ENCODE results near the gene RLBP1. TPM values are rescaled to one million over a fixed set of nuclear protein-coding genes. Genes with fewer than 3 reads are reported as not detected.
A peak's percentile ranks its signal among the peaks of the same experiment; 100 is the strongest.

Gene RLBP1
- total and polyA plus RNA-seq, 7 donors: 0.03 TPM; not detected in 6

- Histone ChIP-seq H3K4me1 (peaks cover 35% of the 10 kb centered on the region), H3K4me3 (no peak overlapping the region), H3K9me3 (no peaks in the 10 kb centered on the region), H3K27ac (no peak overlapping the region), H3K27me3 (ENCODE audit: insufficient read depth in 3 of 3, low read length in 2 of 3) (no peaks in the 10 kb centered on the region), H3K36me3 (ENCODE audit: insufficient read depth in 1 of 2, low read depth in 1 of 2) (peaks cover 0 to 40% of the 10 kb centered on the region in 2 donors)
- no peak for DNase-seq
- ATAC-seq: no peak
- 92 to 100% (median 99%) methylated on average over 3 of the region's 3 CpGs for WGBS, 3 donors
- TF ChIP-seq, protein P1, sequence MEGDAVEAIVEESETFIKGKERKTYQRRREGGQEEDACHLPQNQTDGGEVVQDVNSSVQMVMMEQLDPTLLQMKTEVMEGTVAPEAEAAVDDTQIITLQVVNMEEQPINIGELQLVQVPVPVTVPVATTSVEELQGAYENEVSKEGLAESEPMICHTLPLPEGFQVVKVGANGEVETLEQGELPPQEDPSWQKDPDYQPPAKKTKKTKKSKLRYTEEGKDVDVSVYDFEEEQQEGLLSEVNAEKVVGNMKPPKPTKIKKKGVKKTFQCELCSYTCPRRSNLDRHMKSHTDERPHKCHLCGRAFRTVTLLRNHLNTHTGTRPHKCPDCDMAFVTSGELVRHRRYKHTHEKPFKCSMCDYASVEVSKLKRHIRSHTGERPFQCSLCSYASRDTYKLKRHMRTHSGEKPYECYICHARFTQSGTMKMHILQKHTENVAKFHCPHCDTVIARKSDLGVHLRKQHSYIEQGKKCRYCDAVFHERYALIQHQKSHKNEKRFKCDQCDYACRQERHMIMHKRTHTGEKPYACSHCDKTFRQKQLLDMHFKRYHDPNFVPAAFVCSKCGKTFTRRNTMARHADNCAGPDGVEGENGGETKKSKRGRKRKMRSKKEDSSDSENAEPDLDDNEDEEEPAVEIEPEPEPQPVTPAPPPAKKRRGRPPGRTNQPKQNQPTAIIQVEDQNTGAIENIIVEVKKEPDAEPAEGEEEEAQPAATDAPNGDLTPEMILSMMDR (IDR thresholded peaks at IDR 0.05): no peak
- intact Hi-C loops (cut with DNase I): loop anchor here (5.0 to 10.0 kb wide), 2 partner anchors 43 to 266 kb away; no protein-coding TSS in a partner anchor
Measured at GRCh38 chr15:89170364-89170763, 51.0 kb downstream of the RLBP1 start.

- H3K4me1 ChIP-seq: peaks cover 49% of the 10 kb centered on the region
- intact Hi-C loops (cut with DNase I): loop anchor here in 1 of 2 donors (5.0 kb wide), 1 partner anchor 81 kb away; the partner anchor contains the start of gene ABHD2
- H3K27ac ChIP-seq: peak overlapping the region; percentile 84
Measured at GRCh38 chr15:89168316-89168833, 53.0 kb downstream of the RLBP1 start.

DNA sequence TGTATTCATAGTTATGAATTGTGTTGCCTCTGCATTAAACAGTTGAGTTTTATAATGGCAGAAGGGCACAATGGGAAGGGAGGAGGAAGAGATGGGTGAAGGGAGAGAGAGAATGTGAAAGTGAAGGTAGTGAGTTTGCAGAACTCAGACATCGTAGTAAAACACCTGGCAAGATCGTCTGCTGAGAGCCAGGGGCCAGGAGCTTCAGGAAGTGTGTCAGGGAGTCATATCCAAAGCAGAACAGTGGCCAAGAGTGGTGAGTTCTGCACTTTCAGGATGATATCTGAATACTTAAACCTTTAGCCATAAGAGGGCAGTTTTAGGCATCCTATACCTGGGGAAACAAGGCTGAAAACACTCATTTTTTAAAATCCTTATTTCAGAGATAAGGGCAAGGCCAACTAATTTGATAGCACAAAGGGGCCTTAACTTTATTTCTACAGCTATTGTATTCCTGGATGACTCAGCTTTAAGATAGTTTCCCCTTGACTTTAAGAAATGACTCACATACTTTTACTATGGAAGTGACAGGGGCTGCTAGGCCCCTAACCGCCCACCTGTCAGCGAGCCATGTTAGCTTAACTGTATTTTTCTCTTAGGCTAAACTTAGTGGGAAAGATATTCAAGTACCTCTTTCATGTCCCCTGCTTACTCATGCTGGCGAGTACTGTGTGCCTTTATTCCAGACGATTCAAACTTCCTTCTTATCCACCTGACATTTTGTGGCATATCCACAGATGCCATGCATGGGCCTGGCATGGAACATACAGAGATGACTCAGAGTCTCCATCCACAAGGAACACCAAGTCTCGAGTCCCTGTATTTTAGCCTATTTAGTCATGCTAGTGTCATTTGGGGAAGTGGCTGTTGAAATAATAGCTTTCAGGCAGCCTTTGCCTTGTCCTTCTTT is 53.9 kb downstream of the RLBP1 start:
- ATAC-seq (peak; percentile 86 to 89 (median 88)), DNase-seq (peak; percentile 46 to 71)
- H3K36me3 ChIP-seq (ENCODE audit: insufficient read depth in 1 of 2, low read depth in 1 of 2): peaks cover 2 to 17% of the 10 kb centered on the region in 2 donors
- TF ChIP-seq, protein P1 (IDR thresholded peaks at IDR 0.05): no peak
- H3K27me3 ChIP-seq (ENCODE audit: insufficient read depth in 3 of 3, low read length in 2 of 3): no peaks in the 10 kb centered on the region
- no peaks in the 10 kb centered on the region for H3K9me3 ChIP-seq
- H3K27ac ChIP-seq: peak overlapping the region; percentile 84
- peaks cover 58% of the 10 kb centered on the region for H3K4me1 ChIP-seq
- 23 to 35% (median 26%) methylated on average over 7 of the region's 7 CpGs for WGBS, 3 donors
- H3K4me3 ChIP-seq: no peak overlapping the region
- intact Hi-C loops (cut with DNase I): loop anchor here in 1 of 2 donors (5.0 kb wide), 1 partner anchor 80 kb away; the partner anchor contains the start of gene ABHD2

More at GRCh38 chr15:89168316-89168833, 53.0 kb downstream of the RLBP1 start:
- Histone ChIP-seq H3K27me3 (ENCODE audit: insufficient read depth in 3 of 3, low read length in 2 of 3) (no peaks in the 10 kb centered on the region), H3K36me3 (ENCODE audit: insufficient read depth in 1 of 2, low read depth in 1 of 2) (peaks cover 2 to 24% of the 10 kb centered on the region in 2 donors), H3K4me3 (no peak overlapping the region), H3K9me3 (no peaks in the 10 kb centered on the region)
- peak in 2 of 4 donors; percentile 16 for ATAC-seq
- TF ChIP-seq, protein P1 (IDR thresholded peaks at IDR 0.05): no peak
- DNase-seq: no peak

GRCh38 chr15:89165677-89166076 is 55.7 kb downstream of the RLBP1 start:
- no peak for ATAC-seq
- 45 to 64% (median 49%) methylated on average over 2 of the region's 2 CpGs for WGBS, 3 donors
- TF ChIP-seq, protein P1 (IDR thresholded peaks at IDR 0.05): no peak
- no peaks in the 10 kb centered on the region for H3K9me3 ChIP-seq
- no peak for DNase-seq
- H3K36me3 ChIP-seq (ENCODE audit: insufficient read depth in 1 of 2, low read depth in 1 of 2): peaks cover 2 to 3% of the 10 kb centered on the region in 2 donors
- intact Hi-C loops (cut with DNase I): loop anchor here in 1 of 2 donors (5.0 kb wide), 1 partner anchor 78 kb away; the partner anchor contains the start of gene ABHD2
- peak overlapping the region; percentile 84 for H3K27ac ChIP-seq
- H3K4me3 ChIP-seq: no peak overlapping the region
- peaks cover 65% of the 10 kb centered on the region for H3K4me1 ChIP-seq
- H3K27me3 ChIP-seq (ENCODE audit: insufficient read depth in 3 of 3, low read length in 2 of 3): no peaks in the 10 kb centered on the region
